ENCODE data around the gene FDCSP.
"Not testable (repeated sequence)": the region's sequence is repeated elsewhere in the genome, so short reads cannot be mapped to it uniquely, and the experiment has no call there.

The FDCSP gene

GRCh38 chr4:70225824-70226223 lies at the start of gene FDCSP:
Gene FDCSP, plus strand, starts transcription at chr4:70226124. Its CDS starts 5,071 bp downstream, at chr4:70231195.
- no peak within 1 kb of the TSS for H3K4me3 ChIP-seq
- H3K27ac ChIP-seq, result no peak within 1 kb of the TSS

DNA sequence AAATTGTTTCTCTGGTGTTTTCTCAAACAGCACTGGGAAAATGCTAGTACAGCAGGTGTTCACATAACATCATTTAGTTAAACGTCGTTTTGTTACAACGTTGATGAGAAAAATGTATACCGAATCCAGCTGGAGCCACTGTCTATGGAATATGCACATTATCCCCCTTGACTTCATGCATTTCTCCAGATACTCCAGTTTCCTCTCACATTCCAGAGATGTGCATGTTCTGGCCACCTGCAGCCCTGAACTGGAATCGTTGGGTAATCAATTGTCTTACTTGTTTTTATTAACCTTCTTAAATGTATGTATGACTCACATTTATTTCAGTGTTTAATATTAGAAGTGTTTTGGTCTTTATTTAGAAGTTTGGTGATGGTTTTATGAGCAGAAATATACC lies 48.8 kb upstream of the FDCSP start:
- Histone ChIP-seq H3K4me3 (no peak overlapping the region), H3K27ac (no peak overlapping the region)

GRCh38 chr4:70178075-70178660 lies 47.8 kb upstream of the FDCSP start:
- no peak overlapping the region for H3K4me3 ChIP-seq
- no peak overlapping the region for H3K27ac ChIP-seq

GRCh38 chr4:70179811-70180210 lies 46.1 kb upstream of the FDCSP start:
- no peak overlapping the region for H3K27ac ChIP-seq
- no peak overlapping the region for H3K4me3 ChIP-seq

GRCh38 chr4:70181864-70182263 lies 44.1 kb upstream of the FDCSP start:
- Histone ChIP-seq H3K4me3 (no peak overlapping the region), H3K27ac (no peak overlapping the region)

DNA sequence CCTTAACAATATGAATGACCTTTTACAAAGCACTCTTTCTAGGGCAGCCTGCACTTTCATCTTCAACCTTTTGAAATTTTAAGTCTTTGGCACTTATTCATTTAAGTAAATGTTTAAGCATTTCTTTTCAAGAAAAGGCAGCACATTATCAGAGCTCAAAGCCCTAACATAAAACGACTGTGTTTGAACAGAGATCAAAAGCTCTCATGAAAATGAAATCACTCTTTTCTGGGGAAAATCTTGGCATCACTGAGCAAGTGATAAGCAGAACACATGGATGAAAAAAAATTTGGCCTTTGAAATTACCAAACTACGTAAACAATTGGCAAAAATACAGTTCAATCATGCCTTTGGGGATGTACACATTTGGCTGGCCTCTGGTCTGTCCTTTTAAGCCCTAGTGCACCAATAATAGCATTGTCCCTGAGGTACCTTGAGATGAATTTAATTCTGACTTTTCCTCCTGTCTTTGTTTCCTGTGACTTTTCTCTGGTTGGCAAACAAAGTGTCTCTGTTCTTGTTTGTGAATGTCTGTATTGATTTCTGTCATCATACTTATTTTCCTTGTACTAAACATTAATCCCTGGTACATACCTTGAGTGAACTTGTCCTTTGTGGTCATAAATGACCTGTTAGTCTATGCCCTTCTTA lies 43.3 kb upstream of the FDCSP start:
- Histone ChIP-seq H3K27ac (no peak overlapping the region), H3K4me3 (no peak overlapping the region)

DNA sequence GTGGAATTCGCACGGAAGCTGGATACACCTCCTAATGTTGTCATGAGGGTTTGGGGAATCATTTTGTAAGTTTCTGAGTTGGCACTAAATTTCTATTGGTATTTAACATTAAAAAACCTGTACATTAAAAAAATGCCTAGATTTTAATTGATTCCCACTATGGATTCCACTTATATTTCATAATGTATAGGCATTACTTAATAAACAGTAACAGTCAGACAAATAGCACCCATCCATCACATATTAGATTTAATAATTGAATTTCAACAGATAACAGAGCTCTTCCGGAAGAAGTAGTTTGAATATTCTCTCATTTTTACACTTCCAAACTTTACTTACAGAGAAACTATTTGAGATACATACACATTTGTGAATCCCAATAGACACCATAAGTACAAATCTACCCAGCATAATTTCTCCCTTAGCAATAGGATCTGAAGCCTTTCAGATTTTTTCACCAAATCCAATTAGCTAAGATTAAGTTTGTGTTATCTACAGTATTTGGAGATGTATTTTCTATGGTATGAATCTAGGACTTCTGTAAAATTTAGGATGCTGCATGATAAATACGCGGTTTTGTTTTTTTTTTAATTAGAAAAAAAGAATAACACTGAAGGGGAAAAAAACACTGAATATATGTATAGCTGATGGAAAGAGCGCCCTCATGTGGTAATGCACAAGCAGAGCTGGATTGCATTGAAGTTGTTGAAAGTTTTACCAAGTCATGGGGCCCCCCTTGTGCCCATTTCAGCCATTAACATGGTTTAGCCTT lies 42.6 kb upstream of the FDCSP start:
- Histone ChIP-seq H3K27ac (no peak overlapping the region), H3K4me3 (no peak overlapping the region)

DNA sequence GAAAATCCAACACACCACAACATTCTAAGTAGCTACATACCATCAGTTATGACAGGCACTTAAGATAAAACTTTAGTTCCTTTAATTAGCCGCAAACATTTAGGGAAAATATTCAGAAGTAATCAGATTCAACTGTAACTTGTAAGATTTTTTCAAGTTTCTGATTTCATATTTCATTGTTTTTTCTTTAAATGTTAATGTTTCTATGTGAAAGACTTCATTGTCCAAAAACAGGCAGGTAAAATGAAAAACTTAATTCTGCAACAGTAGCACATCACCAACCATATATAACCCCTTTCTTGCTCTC lies 42.0 kb upstream of the FDCSP start:
- no peak overlapping the region for H3K27ac ChIP-seq
- no peak overlapping the region for H3K4me3 ChIP-seq

DNA sequence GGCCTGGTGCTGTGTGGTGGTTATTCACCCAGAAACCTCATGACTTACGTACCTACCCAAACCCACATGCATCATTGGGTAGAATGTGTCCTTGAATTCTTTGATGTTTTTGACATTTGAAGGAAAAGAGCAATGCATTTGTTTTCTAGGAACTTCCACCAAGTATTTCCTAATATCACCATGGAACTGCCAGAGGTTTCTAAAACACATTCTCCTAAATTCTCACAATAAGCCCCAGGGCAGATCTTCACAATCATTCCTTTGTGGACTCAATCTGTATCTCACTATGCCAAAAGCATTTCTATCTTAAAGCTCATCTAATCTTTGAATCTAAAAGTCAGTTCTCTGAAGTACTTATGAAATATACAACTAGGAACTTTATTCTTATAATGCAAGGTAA lies 38.7 kb upstream of the FDCSP start:
- Histone ChIP-seq H3K27ac (no peak overlapping the region), H3K4me3 (no peak overlapping the region)

DNA sequence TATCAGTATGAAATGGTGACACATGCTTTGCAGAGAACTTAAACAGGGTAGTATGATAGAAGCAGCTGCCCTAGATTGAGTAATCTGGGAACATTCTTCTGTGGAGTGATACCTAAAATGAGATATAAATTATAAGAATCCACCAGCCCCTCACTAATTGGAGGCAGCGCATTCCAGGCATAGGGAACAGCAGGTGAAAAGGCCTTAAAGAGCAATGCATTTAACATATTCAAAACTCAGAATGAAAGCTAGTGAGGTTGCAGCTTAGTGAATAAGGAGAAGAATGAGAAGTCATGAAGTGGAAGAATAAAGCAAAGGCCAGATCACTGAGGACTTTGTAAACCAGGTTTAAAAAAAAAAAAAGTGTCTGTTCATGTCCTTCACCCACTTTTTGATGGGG lies 35.3 kb upstream of the FDCSP start:
- Histone ChIP-seq H3K4me3 (no peak overlapping the region), H3K27ac (no peak overlapping the region)

- no peak overlapping the region for H3K4me3 ChIP-seq
- H3K27ac ChIP-seq, result no peak overlapping the region
Observed at GRCh38 chr4:70191647-70192046, 34.3 kb upstream of the FDCSP start.

- Histone ChIP-seq H3K4me3 (no peak overlapping the region), H3K27ac (no peak overlapping the region)
Observed at GRCh38 chr4:70192895-70193294, 33.0 kb upstream of the FDCSP start.

DNA sequence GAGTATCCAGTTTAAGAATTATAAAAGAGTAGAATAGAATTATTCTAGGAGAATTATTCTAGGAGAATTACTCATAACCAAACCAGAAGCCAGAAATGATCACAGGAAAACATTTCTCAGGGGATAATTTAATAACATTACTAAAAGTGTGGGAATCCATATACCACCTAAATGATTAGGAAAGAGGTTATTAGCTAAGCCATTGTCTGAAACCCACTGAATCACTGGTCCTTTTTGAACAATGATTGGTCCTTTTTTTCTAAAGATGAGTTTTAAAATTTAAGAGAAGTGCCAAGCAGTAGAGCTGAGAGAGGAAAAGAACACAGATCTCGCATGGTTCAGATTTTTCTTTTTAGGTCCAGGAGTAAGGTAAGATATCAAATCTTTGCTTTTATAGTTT lies 30.5 kb upstream of the FDCSP start, which contains the start of gene ODAM:
Gene ODAM, plus strand, starts transcription at position 301 of the 400 bp plus-strand sequence. CDS start 819 bp downstream, outside the sequence.
- Histone ChIP-seq H3K27ac (no peak within 1 kb of the TSS), H3K4me3 (no peak within 1 kb of the TSS)

GRCh38 chr4:70196857-70197256 lies 29.1 kb upstream of the FDCSP start:
- no peak overlapping the region for H3K4me3 ChIP-seq
- H3K27ac ChIP-seq, result no peak overlapping the region

GRCh38 chr4:70197842-70198241 lies 28.1 kb upstream of the FDCSP start:
- H3K4me3 ChIP-seq, result no peak overlapping the region
- no peak overlapping the region for H3K27ac ChIP-seq

DNA sequence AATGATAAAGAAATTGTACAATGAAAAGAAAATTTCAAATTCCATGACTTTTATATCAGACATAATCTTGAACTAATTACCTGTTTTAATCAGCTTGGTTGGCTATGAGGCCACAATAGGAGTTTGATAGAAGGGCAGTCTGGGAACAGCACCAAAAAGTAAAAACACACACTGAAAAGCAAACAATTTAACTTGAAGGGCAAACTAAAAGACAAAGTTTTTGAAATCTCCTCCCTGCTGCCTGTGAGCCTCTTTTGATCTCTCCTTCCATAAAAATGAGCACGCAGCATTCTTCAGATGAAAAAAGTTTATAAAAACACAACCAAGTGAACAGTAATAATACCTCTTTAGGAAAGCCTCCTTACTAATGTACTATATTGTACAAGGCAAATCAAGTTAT lies 22.3 kb upstream of the FDCSP start:
- no peak overlapping the region for H3K4me3 ChIP-seq
- no peak overlapping the region for H3K27ac ChIP-seq

DNA sequence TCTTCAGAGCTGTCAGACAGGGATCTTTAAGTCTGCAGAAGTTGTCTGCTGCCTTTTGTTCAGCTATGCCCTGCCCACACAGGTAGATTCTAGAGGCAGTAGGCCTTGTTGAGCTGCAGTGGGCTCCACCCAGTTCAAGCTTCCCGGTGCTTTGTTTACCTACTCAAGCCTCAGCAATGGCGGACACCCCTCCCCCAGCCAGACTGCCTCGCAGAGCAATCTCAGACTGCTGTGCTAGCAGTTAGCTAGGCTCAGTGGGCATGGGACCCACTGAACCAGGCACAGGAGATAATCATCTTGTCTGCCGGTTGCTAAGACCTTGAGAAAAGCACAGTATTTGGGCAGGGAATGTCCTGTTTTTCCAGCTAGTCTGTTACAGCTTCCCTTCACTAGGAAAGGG lies 13.2 kb upstream of the FDCSP start:
- not testable (repeated sequence) for H3K27ac ChIP-seq, H3K4me3 ChIP-seq

DNA sequence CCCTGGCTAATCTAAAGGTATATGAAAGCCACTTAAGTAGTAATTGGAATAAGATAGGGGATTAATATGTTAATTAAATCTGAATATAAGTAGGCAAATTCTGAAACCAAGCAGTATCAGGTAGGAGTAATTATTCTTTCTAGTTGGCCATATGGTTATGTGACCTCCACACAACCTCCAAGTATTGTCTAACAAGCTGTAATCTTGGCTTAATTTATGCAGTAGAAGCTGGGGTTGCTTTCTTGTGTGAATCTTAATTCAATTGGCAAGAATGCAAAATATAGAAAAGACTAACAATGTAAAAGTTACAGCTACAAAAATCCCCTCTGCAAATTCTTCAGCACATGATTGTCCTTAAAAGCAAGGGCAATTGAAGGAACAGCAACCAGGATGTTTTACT lies 9.8 kb upstream of the FDCSP start:
- not testable (repeated sequence) for H3K4me3 ChIP-seq, H3K27ac ChIP-seq

DNA sequence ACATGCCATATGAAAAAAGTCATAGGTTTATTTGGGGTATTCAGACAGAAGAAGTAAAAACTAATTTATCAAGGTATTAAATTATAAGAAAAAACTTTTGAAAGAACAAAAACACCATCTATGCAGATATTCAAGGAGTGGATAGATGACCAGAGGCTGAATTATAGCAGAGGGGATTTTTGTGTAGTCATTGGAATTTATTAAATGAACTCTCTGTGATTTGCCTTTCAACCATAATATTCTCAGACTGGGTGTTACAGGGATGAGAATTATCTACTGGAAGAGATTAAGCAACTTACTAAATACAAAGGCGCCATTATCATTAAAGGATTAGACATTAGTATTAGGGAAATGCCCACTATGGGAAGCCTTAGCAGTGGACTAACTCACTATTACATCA lies 9.4 kb upstream of the FDCSP start:
- not testable (repeated sequence) for H3K4me3 ChIP-seq, H3K27ac ChIP-seq

DNA sequence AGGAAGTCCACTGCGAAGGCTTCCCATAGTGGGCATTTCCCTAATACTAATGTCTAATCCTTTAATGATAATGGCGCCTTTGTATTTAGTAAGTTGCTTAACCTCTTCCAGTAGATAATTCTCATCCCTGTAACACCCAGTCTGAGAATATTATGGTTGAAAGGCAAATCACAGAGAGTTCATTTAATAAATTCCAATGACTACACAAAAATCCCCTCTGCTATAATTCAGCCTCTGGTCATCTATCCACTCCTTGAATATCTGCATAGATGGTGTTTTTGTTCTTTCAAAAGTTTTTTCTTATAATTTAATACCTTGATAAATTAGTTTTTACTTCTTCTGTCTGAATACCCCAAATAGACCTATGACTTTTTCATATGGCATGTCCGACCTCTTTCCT lies 4.5 kb upstream of the FDCSP start:
- not testable (repeated sequence) for H3K4me3 ChIP-seq, H3K27ac ChIP-seq

DNA sequence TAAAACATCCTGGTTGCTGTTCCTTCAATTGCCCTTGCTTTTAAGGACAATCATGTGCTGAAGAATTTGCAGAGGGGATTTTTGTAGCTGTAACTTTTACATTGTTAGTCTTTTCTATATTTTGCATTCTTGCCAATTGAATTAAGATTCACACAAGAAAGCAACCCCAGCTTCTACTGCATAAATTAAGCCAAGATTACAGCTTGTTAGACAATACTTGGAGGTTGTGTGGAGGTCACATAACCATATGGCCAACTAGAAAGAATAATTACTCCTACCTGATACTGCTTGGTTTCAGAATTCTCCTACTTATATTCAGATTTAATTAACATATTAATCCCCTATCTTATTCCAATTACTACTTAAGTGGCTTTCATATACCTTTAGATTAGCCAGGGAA lies 4.1 kb upstream of the FDCSP start:
- not testable (repeated sequence) for H3K27ac ChIP-seq, H3K4me3 ChIP-seq

Measured in skin epidermis (tissue), 12 donors.